DND-41 (cell line): Measurements from ENCODE around the gene SLX4IP.

Experiments used
- CTCF ChIP-seq: IDR thresholded peaks from 2 replicates; pipeline ENCODE4 v1.5.1; 2012; ENCODE audit warnings: borderline replicate concordance, low read length, moderate library complexity, mild to moderate bottlenecking; ENCODE audit not compliant: poor library complexity, severe bottlenecking; ENCODE audit errors: extremely low read depth
- EZH2 ChIP-seq: IDR thresholded peaks from 3 replicates; pipeline ENCODE4 v1.6.1; 2012; ENCODE audit warnings: borderline replicate concordance, low read depth, mild to moderate bottlenecking, moderate library complexity, low read length, inconsistent platforms; ENCODE audit not compliant: severe bottlenecking

DNA sequence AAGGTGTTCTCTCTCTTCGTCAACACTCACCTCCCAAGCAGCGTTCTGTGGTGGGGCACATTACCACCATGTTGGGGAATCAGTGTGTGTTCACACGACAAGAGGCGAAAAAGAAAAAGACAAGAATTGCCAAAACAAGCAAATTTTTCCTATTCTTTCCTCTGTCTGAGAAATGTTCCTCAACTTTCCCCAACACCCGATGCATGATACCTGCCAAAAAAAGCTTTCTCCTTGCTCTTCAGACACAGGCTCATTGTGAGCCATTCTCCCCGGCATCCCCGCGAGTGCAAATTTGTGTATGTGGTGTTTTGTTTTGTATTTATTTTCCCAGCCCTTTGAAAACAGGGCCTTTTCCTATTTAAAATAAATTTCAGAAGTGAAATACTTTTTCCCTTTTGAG, 137.7 kb downstream of the SLX4IP start:
- no peak for TF ChIP-seq CTCF
- TF ChIP-seq EZH2: no peak
